Kidney capillary endothelial cell (primary cell): Measurements from ENCODE around the gene NDUFAF8.

Experiments used
- DNase-seq: peaks from one replicate; pipeline ENCODE4 v3.0.0-alpha.2; 2018; ENCODE audit warnings: low spot score

The NDUFAF8 gene

DNA sequence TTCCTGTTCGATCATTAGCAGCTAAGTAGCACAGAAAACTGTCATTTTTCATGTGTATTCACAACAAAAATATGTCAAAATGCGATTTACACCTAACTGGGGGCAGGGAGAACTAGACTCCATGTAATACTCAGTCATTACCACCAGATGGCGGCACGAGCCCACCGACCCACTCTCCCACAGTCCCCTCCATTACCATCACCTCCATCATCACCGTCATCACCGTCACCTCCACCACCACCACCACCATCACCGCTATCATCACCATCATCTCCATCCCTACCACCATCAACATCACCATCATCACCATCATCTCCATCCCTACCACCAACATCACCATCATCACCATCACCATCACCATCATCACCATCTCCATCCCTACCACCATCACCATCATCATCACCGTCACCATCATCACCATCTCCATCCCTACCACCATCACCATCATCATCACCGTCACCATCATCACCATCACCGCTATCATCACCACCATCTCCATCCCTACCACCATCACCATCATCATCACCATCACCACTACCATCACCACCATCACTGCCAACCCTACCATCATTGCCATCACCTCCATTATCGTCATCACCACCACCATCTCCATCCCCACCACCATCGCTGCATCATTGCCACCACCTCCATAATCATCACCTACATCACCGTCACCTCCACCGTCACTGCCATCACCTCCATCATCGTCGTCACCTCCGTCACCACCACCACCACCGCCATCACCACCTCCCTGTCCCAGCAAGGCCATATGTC lies 14.4 kb downstream of the NDUFAF8 start:
- DNase-seq, result peak; percentile 42

DNA sequence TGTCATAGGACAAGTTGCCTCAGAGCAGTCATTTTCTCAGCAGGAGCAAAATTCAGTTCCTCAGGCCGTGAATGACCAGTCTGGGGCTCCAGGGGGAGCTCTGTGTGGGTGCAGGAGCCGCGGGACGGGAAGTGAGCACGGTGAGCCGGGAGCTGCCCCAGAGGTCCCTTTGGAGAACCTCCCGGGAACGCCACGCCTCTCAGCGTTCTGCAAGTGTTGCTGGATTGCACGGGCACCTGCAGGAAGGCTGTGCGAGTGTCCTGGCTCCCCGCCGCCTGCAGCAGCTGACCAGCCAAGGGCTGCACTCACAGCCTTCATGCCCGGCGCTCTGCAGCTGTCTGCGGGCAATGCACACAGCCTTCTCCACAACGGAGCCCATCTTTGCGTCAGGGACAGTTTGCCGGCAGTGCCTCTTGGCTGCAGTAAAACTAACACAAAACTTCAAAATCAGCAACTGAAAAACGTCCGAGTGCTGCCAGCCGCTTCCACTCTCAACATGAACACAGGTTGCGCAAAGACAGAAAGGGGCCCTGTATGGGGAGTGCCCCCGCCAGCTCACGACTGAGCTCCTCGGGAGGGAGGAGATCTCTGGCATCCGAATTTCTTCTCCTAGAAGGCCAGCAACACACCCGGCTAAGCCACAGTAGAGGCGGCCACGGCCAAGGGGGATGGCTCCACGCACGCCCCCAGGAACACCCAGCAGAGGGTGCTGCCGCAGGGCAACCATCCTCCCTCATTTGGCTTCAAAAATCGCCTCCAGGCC lies 16.0 kb downstream of the NDUFAF8 start:
- DNase-seq, result peak; percentile 51

DNA sequence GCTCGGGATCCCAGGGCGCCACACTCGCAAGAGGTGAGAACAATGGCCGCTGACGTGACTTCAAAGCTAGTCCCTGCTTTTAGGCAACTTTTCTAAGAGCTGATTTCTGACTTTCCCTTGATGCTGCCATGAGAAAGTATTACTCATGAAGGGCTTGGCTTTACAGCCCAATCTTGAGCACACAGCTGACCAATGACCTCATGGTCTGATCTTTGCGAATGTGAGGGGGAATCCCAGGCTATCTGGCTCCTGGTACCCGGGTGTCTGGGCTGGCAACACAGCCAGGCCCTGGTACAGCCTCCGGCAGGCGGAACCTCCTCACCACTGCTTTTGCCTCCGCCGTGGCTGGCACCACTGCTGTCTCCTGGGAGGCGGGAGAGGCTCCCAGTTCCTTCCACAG lies 17.5 kb downstream of the NDUFAF8 start:
- DNase-seq, result no peak

DNA sequence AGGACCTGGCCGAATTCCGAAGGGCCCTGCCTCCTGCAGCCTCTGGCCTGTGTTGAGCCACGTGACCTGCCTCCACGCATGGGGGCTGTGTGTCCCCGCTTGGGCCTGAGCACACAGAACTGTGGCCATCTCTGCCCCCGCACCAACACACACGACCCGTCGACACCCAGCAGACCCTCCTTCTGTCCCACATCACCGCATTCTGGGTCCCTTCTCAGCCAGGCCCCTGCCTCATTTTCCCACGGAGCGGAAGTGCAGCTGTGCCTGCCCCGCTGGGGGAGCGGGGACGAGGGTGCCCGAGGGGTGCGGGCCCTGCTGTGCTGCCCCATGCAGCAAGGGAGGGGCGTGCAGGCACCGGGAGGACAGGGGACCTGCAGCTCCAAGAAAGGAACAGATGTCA lies 18.4 kb downstream of the NDUFAF8 start:
- no peak for DNase-seq

DNA sequence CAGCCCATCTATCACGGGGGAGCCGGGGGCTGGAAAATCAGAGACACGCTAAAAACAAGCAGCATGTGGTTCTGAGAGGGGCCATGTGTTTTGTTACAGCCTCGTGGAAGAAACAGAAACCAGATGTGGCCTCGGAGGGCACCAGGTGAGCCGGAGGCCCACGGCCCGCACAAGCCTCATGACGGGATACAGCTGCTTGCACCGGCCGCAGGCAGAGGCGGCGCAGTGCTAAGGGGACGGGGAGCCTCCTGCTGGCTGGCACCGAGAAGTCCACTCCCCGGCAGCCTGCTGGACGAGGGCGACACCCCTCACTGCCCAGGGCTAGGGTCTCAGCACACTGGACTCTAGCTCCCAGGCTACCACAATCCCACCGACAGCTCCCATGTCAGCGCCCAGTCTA lies 19.2 kb downstream of the NDUFAF8 start:
- no peak for DNase-seq

DNA sequence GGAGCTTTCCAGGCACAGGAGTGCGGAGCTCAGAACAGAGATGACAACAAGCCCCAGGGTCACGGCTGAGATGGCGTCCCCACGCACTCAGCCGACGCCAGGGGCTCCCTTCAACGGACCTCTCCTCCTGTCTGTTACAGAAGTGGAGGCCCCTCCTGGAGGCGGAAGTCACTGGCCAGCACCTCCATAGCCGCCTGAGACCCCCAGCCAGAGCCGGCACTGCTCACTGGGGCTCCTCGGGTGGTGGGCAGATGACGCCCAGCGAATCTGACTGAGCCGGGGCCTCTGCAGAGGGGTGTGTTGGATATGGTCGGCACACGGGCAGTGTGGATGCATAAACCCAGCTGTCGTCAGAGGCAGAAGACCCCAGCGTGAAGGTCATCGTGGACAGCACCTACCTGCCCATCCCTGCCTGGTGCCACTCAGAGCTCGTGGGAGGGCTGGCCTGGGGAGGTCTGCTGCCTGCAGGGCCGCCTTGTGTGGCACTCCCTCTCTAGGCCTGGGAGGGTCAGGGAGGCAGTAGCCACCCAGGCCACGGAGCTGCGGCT lies 20.0 kb downstream of the NDUFAF8 start:
- no peak for DNase-seq

DNA sequence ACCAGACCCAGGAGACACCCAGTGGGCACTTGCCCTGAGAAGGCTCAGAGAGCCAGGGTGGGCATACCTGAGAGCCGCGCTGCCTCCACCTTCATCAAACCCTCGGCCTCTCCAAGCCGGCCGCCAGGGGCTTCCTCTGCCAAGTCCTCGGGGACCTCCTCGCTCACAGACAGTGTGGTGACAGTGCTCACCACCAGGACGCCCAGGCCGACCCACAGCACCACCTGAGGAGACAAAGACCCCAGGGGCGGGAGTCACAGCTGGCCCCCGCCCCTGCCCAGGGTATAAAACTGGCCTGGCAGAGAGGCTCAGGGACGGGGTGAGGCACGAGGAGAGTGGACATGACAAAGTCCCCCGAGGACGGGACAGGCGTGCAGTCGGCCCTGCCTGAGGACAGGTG lies 21.1 kb downstream of the NDUFAF8 start:
- DNase-seq, result no peak

DNA sequence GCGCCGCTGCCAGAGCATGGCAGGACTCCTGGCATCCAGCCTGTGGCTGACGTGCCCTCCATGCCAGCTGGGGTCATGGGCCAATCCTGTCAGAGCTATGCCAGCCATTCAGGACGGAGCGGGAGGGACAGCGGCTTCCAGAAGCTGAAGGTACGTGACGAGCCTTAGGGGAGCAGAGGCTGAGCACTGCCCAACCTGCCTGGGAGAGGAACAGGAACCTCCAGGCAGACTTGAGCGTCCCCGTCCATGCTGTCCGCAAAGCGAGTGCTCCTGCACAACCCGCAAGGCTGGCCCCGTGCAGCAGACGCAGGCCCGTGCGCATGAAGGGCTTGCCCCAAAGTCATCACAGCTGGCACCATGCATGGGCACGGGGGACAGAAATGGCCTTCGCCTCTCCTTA lies 21.5 kb downstream of the NDUFAF8 start:
- DNase-seq, result no peak

DNA sequence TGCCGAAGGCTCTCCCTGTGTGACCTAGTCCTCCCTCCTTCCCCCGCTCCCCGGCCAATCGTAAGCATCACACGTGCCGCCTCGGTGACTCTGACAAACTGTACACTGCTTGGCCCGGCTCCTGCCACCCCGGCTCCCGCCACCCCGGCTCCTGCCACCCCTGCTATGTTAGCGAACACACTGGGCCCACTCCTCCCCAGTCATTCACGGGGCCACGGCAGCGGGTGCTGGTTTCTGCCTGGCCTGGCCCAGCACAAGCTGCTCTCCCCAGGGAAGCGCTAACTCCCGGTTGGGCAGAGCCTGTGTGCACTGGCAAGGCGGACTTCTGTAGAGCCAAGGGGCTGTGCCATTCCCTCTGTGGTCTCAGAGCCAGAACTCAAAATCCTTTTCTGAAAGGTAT lies 22.0 kb downstream of the NDUFAF8 start:
- DNase-seq, result no peak

DNA sequence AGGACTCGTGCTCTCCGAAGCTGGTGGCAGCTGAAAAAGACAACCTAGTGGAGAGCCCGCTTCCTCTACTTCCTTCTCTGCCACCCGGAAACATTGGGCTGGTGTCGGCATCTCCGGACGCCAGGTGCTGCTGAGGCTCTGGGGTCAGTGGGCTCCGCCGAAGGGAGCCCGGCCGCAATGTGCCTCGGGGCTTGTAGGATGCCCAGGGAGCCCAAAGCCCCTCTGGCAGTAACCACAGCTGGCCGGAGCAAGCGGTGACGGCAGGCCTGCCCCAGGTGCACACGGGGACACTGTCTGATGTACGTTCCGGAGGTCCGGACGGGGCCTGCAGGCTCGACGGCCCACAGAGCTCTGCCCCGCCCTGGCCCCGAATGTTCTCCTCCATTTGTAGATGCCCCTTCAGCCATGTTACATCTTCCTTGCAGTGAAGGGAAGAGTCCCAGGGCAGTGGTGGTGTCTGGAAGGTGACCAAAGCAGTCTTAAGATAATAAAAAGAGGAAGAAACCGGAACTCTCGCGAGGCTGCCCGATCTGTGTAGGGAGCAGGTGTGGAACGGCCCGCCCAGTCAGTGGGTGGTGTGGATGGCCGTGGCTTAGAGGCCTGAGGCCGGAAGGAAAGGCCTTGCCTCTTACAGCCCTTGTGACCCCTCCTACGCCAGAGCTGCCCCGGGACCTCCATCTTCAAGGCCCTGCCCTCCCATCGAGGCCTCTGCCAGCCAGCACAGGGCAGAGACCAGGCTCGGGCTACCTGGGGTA lies 22.6 kb downstream of the NDUFAF8 start:
- no peak for DNase-seq

DNA sequence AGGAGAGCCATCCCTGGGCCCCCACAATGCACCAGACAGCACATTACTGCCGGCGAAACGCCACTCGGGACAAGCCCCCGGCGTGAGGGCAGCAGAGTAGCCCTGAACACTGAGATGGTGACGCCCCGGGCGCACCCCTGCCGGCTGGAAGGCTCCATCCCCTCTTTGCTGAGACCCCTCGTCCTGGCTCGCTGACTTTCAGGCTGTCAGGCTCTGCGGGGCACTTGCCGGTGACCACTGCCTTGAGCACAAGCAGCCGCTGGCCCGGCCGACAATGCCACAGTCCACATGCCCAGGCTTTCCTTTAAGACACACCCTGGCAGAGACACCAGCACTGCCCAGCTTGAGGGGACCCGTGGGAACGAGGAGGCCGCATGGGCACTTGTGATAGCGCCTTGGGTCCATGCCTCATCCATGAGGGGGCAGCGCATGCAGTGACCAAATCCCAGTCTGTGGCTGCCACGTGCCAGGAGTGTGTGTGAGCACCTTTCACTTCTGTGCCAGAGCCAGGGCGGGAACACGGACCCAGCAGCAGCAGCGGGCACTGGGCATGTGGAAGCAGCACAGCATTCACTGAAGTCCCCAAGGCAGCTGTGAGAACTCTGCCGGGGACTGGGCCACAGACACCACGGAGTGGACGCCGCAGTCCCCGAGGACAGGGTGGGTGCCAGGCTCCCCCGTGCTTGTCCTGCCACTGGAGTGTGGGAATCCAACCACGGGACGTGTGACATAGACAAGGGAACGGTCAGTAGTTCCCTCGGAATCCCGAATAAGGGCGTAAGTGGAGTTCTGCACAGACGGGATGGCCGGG lies 24.5 kb downstream of the NDUFAF8 start:
- no peak for DNase-seq

DNA sequence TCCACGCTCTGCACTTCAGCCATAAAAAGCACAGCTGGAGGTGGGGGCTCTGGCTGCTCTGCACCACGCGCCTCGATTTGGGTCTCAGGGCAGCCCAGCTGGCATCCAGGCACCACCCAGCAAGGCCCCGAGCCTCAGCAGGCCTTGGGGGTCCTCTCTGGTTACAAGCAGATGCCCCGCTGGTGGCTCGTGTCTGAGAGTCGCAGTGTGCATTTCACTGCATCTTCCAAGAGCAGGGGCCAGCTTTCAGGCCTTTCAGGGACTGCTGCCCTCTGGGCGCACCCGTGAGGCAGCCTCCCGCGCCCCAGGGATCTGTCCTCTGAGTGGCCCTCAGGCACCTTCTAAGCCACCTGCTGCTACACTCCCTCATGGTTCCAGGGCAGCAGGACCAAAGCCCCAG lies 25.5 kb downstream of the NDUFAF8 start:
- DNase-seq, result no peak

DNA sequence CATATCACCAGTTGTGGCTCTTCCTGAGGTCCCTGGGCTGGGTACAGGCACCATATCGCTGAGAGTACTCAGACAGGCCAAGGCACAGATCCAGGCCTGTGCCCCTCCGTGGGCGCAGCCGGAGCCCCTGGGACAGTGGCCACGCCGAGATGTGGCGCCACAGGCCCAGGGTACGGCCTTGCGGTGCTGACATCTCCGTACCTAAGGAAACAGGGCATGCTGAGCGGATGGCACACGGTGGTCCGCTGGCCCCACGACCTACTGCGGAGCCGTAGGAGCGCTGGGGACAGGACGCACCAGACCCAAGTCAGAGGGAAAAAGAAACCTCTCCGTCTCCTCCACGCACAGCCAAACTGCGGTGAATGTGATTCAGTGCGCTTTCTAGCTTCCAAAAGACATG lies 26.5 kb downstream of the NDUFAF8 start:
- DNase-seq, result no peak

DNA sequence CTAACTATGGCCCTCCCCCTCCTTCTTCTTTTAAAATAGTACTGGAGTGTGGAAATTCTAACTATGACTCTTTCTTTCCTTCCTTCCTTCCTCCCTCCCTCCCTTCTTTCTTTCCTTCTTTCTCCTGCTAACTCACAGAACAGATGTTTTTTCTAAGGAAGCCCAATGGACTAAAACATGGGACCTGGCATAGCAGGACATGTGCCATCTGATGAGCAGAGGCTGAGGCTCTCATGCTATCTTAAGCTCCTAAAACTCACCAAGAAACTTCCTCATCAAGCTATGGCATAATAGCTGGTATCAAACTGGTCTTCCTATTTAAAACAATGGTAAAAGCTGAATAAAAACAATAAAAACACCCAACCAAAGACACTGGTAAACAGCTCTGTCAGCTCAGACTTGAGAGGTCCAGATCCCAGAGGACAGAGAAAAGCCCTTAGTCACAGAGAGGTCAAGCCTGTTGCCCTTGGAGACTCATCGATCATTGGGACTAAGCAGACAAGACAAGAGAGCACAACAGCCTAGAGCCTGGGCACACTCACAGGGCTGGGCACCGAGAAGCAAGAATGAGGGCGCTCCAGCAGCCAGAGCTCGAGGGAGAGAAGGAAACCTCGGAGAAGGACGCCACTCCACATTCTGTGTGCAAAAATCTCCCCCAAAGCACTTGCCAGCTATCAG lies 28.4 kb downstream of the NDUFAF8 start:
- no peak for DNase-seq

DNA sequence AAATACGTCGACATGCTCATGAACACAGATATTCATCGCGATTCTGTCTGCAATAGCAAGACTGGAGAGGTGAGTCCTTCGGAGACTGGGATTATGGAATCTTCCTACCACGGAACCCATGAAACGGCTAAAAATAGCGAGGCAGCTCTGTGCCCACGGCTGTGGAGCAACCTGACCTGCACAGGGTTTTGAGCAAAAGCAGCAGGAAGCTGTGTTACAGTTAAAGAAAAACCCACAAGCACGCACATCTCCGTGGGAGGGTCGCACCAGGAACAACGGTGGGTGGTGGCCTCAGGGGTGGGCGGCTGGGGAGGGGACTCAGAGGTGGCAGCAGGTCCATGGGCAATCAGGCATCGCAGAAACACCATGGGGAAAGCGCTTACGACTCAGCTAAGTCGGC lies 31.2 kb downstream of the NDUFAF8 start:
- DNase-seq, result no peak

DNA sequence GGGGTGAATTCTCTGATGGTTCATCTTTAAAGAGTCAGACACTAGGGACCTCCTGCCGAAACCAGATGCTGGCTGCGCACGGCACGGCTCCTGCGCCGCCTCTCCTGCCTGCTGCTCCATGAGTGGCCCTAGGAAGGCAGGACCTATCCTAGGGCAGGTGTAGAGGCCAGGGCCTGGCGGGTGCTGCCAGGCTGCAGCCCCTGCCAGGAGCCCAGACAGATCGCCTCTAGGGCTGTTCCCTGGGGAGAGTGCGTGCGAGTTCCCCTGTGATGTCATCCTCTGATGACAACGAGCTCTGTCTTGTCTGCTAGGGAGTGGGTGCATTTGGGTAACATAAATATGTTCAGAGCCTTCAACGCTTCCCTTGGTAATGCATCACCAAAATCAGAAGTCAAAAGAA lies 32.1 kb downstream of the NDUFAF8 start:
- DNase-seq, result no peak

DNA sequence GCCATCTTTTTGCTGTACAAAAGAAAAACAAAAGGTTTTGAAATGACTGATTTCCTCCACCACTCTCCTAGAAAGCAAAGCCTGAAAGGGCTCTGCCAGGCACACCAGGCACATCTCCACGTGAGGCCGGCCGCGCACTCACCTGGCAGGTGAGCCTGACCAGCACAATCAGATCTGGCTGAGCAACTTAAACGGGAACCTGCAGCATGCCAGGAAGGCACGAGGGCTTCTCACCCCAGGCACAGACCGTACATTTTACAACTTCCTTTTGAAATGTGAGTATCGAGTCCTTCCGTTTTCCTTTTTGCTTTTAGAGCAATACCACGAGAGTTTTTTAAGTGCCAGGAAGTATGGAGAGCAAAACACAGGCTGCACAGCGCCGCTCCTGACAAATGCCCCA lies 33.5 kb downstream of the NDUFAF8 start:
- no peak for DNase-seq

DNA sequence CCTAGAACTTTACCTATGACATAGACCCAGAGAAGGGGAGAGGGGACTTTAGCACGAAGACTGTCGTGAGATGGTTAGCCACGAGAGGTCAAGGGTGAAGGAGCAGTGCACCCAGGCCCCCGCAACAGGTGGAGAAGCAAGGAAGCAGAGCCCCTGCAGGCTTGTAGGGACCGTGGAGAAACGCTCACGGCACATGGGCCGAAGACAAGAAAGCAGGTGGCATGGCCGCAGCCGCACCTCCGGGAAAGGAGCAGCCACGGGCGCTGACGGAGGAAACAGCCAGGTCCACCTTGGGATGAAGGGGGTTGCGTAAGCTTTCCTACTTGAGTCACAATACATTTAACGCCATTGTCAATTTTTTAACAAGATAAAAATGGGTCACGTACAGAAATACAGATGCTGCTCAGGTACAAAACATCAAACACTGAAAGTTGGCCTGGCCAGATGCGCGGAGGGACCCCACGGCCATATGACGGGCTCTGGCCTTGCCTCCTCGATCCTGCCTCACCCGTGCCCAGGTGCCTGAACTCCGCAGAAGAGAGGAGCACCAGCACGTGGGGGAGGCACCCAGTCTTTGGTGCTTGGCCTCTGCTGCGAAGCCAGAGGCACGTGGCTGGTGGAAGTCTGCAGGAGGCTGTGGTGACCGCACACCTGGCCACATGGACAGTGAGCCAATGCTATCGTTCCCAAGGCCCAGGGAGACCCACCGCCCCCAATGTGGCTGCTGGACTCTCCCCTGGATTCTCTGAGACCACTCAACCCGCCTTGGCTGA lies 34.8 kb downstream of the NDUFAF8 start:
- no peak for DNase-seq

DNA sequence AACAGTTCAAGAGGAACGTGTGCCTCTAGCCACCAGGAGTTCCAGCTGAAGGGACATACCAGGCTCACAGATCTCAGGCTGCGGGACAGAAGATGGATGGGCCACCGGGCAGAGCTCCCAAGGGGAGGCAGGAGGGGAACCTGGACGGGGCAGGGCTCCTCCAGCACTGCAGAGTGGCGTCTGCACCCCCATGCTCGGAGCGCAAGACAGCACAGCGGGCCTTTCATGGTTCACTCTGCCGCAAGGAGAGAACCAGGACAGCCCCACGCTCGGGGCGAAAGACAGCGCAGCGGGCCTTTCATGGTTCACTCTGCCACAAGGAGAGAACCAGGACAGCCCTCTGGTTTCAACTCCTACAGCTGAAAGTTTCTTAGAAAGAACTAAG lies 35.3 kb downstream of the NDUFAF8 start:
- DNase-seq, result no peak

DNA sequence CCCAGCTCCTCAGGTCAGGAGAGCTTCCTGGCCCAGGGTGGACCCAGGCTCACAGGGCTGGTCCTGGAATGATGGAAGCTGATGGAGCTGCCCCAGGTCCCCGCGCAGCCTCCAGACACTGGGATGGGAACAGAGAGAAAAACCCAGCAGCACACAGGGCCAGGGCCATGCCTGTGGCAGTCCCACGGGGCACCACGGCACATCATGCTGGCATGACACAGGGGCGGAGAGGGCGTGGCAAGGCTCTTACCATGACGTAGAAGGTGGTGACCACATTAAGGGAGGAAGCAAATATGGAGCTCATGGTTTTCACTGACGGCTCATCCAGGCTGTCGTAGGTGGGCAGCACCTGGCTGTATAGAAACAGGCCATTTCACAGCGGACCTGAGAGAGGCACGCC lies 37.7 kb downstream of the NDUFAF8 start:
- no peak for DNase-seq

DNA sequence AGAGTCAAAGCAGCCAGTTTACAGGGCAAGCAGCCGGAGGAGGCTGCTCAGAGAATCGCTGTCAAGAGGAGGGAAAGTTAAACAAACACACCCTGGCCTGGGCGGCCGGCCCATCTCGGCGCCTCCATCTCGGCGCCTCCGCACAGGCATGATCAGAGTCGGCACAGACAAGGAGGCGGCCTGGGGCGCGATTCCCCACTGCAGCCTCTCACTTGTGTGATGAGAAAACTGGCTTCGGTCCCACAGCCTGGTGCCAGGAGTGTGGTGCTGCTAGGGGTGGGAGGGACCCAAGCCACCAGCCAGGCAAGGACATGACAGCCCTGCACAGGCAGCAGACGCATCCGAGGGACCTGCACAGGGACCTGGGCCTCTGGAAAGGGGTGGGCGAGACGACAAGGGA lies 38.3 kb downstream of the NDUFAF8 start:
- no peak for DNase-seq
